ENCODE results near the gene SLC8A1. TPM values are rescaled to one million over a fixed set of nuclear protein-coding genes. Genes with fewer than 3 reads are reported as not detected.

SLC8A1 gene
- total RNA-seq, 1 donor from 2014 or later, result 5.7 TPM

DNA sequence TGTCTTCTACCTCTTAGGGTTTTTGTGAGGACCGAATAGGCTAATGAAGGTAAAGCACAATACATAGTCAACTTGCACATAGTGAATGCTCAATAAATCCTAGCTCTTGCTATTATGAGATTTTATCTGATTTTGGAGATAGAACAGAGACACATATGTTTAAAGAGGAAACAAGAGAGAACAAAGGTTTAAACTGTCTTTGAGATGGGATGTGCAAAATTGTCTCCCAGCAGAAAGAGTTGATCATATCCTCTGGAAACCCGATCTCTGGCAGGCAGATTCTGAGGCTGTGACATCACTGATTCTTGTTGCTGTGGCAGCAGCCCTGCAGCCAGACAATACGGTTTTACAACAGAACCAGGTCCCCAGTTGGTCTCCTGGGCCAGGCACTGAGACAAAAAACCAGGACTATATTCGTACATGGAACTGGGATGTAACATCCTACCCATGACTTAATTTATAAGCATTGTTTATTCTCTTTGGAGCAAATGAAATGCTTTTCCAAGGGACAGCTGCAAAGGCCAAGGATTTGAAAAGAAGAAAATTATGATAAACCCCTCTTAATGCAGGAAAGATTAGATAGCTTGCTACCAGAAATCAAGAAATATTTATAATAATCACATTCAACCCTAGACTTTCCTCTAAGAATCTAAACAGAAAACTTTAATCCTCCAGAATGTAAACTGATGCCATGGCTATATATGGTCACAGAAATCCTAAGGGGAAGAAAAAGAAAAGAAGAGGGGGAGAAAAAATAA, 80.2 kb downstream of the SLC8A1 start:
- TF ChIP-seq, protein P1, sequence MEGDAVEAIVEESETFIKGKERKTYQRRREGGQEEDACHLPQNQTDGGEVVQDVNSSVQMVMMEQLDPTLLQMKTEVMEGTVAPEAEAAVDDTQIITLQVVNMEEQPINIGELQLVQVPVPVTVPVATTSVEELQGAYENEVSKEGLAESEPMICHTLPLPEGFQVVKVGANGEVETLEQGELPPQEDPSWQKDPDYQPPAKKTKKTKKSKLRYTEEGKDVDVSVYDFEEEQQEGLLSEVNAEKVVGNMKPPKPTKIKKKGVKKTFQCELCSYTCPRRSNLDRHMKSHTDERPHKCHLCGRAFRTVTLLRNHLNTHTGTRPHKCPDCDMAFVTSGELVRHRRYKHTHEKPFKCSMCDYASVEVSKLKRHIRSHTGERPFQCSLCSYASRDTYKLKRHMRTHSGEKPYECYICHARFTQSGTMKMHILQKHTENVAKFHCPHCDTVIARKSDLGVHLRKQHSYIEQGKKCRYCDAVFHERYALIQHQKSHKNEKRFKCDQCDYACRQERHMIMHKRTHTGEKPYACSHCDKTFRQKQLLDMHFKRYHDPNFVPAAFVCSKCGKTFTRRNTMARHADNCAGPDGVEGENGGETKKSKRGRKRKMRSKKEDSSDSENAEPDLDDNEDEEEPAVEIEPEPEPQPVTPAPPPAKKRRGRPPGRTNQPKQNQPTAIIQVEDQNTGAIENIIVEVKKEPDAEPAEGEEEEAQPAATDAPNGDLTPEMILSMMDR (IDR thresholded peaks at IDR 0.05; ENCODE audit: unreplicated experiment), result no peak
- Mint-ChIP-seq H3K4me1 (ENCODE audit: low read depth) (peaks cover 10% of the 10 kb centered on the region), H3K9me3 (ENCODE audit: low read depth) (no peaks in the 10 kb centered on the region), H3K27me3 (no peaks in the 10 kb centered on the region), H3K27ac (no peak overlapping the region), H3K4me3 (ENCODE audit: low read depth) (no peak overlapping the region), H3K36me3 (ENCODE audit: insufficient read depth) (no peaks in the 10 kb centered on the region)
- no peak for DNase-seq (ENCODE audit: low spot score, unreplicated experiment)

DNA sequence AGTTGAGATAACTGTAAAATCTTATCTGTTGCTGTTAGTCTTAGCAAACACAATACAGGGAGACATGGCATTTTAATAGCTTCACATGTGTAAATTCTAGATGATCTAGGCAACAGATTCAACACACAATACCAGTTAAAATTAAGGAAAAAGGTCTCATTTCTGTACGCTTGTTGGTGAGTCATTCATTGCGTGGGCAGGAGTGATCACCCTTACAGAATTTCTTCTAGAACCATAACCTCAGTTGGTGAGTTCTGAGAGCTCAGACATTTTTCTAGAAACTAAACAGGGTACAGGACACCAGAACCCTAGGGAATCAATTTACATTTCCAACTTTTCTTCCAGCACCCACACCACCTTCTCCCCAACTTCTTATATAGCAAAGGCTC, 81.9 kb downstream of the SLC8A1 start:
- TF ChIP-seq, protein P1 (IDR thresholded peaks at IDR 0.05; ENCODE audit: unreplicated experiment), result no peak
- Mint-ChIP-seq H3K27me3 (no peaks in the 10 kb centered on the region), H3K9me3 (ENCODE audit: low read depth) (no peaks in the 10 kb centered on the region), H3K36me3 (ENCODE audit: insufficient read depth) (no peaks in the 10 kb centered on the region), H3K4me3 (ENCODE audit: low read depth) (no peak overlapping the region), H3K4me1 (ENCODE audit: low read depth) (peaks cover 9% of the 10 kb centered on the region), H3K27ac (no peak overlapping the region)
- DNase-seq (ENCODE audit: low spot score, unreplicated experiment), result no peak

DNA sequence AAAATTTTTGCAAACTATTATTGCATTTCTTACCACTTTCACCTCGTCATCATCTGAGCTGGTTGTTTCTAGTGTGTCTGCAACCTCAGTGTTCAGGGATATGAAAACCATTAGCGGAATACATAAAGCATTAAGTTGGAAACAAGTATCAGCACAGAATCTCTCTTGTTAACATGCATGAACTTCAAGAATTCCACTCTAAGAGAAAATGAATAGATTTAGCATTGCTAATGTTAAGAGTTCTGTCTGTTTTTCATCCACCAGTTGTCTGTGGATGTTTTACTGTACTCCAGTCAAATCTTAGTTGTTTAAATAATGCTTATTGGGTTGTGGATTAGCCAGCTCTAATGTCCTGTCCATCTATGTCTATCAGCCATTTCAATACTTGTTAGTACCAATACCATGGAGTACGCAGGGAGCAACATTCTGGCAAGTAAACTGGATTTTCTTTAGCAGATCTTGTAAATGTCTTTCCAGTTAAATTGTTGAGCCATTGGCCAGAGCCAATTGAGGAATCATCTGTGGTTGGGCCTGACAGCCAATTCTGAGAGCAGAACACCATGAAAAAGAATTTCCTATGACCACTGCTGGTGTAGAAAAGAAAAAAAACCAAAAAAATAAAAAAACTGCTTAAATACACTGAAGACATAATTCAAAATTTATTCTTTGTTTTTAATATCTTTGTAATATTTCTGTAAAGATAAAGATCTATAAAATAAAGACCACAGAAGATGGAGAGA, 82.5 kb downstream of the SLC8A1 start:
- H3K27ac Mint-ChIP-seq, result no peak overlapping the region
- TF ChIP-seq, protein P1 (IDR thresholded peaks at IDR 0.05; ENCODE audit: unreplicated experiment), result no peak

DNA sequence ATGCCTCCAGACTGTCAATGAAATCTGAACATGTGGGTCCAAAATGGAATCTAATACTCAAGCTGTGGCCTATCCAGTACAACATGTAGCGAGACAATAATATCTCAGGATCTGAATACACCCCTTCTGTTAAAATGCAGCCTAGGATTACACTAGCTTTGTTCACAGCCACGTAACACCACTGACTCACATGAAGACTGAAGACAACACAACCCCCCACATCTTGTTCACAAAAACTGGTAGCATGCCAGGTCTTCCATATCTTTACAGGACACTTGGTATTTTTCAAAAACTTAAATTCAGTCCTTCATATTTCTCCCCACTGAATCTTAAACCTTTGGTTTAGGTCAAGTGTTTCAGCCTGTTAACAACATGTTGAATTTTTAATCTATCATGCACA, 84.2 kb downstream of the SLC8A1 start:
- Mint-ChIP-seq H3K36me3 (ENCODE audit: insufficient read depth) (no peaks in the 10 kb centered on the region), H3K27me3 (no peaks in the 10 kb centered on the region), H3K9me3 (ENCODE audit: low read depth) (no peaks in the 10 kb centered on the region), H3K27ac (no peak overlapping the region), H3K4me3 (ENCODE audit: low read depth) (no peak overlapping the region), H3K4me1 (ENCODE audit: low read depth) (peaks cover 16% of the 10 kb centered on the region)
- TF ChIP-seq, protein P1 (IDR thresholded peaks at IDR 0.05; ENCODE audit: unreplicated experiment), result no peak
- no peak for DNase-seq (ENCODE audit: low spot score, unreplicated experiment)

More for the DNA sequence above, 82.5 kb downstream of the SLC8A1 start:
- Mint-ChIP-seq H3K27me3 (no peaks in the 10 kb centered on the region), H3K4me1 (ENCODE audit: low read depth) (peaks cover 8% of the 10 kb centered on the region), H3K4me3 (ENCODE audit: low read depth) (no peak overlapping the region), H3K36me3 (ENCODE audit: insufficient read depth) (no peaks in the 10 kb centered on the region), H3K9me3 (ENCODE audit: low read depth) (no peaks in the 10 kb centered on the region)
- no peak for DNase-seq (ENCODE audit: low spot score, unreplicated experiment)

DNA sequence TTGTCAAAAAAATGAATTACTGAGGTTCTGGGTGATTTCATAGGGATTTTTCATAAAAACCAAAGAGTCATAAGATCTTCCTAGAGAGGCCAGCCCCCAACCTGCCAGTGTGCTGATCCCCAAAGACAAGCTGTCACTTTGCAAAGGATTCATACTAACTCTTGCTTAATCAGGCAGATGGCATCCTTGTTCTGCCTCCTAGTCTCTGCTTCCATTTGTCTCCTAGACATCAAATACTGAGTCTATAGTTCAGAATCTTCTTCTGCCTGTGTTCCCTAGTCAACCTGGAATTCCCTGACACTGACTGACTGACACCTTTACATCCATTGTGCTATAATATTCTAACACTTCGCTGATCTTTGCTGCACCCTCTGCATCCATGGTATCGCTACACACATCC, 84.9 kb downstream of the SLC8A1 start:
- H3K36me3 Mint-ChIP-seq (ENCODE audit: insufficient read depth), result no peaks in the 10 kb centered on the region
- TF ChIP-seq, protein P1 (IDR thresholded peaks at IDR 0.05; ENCODE audit: unreplicated experiment), result no peak
- no peak overlapping the region for H3K27ac Mint-ChIP-seq
- no peaks in the 10 kb centered on the region for H3K9me3 Mint-ChIP-seq (ENCODE audit: low read depth)
- H3K4me1 Mint-ChIP-seq (ENCODE audit: low read depth), result peaks cover 13% of the 10 kb centered on the region
- DNase-seq (ENCODE audit: low spot score, unreplicated experiment), result no peak
- no peak overlapping the region for H3K4me3 Mint-ChIP-seq (ENCODE audit: low read depth)
- H3K27me3 Mint-ChIP-seq, result no peaks in the 10 kb centered on the region

Measured in progenitor cell of endocrine pancreas (in vitro differentiated cells).